Measurements from ENCODE around the gene EHD4.

Gene EHD4

DNA sequence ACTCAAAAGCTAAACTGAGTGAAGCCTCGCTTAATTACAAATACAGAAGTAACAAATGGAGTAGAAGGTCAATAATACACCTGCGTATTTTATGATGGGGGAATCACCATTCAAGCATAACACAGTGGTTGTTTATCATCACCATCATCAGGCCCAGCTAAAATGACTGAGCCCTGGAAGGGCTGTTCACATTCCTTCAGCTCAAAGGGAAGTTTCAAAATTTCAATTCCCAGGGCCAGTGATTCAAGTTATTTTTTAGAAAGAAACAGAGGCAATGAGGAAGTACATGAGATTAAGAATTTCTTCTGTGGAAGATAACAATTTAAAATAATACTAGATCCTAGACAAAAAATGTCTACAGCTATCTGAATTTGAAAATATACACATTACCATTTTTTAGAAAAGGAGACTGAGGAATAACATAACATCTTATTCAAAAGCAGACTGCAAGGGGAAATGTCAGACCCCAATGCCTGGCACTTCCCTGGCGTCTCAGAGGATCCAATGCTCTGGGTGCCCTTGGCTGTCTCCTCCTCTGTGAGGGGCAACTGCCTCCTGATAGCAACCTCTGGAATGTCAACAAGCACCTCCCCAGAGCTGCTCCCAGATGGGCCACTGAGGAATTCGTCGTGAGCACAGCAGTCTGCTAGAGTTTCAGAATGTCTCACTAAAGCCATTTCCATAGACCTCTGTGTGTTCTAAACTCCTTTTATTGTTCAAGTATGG, 22.8 kb downstream of the EHD4 start:
- no peak for TF ChIP-seq CTCF (IDR thresholded peaks at IDR 0.05; ENCODE audit: insufficient read depth, missing control alignments)
- DNase-seq (ENCODE audit: insufficient read length, low spot score) (no peak), FAIRE-seq (no peak)

DNA sequence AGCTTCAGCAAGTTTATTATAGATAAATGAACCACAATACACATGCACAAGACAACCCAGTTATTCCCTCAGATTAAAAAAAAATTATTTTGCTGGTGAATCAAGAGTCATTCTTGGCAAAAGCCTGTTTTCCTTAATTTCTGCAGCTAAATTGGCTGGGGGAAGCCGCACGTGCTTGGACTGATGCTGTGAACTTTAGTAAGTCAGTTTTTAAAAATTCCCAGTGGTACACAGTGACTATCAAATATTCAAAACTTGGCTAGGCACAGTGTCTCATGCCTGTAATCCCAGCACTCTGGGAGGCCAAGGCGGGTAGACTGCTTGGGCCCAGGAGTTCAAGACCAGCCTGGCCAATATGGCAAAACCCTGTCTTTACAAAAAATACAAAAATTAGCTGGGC, 23.9 kb downstream of the EHD4 start:
- FAIRE-seq, result no peak
- no peak for DNase-seq (ENCODE audit: insufficient read length, low spot score)
- no peak for TF ChIP-seq CTCF (IDR thresholded peaks at IDR 0.05; ENCODE audit: insufficient read depth, missing control alignments)

DNA sequence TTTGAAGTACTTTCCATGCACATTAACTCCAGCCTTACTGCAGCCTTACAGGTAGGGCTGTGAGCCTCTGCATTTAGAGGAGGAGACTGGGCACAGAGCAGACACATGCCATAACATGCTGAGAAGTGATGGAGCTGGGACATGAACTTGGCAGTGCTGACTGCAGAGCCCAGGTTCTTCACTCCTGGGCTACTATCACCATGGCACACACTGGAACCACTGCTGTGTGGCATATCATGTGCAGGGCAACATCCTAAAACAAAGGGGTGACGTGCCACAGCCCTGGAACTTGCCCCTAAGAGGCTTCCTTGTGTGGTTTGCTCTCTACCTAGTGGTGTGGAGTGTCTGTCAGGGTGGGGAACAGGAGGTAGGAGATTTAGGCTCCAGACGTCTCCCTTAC, 25.4 kb downstream of the EHD4 start:
- TF ChIP-seq CTCF (IDR thresholded peaks at IDR 0.05; ENCODE audit: insufficient read depth, missing control alignments), result no peak
- FAIRE-seq (no peak), DNase-seq (ENCODE audit: insufficient read length, low spot score) (no peak)

GRCh38 chr15:41945731-41946130, 26.6 kb downstream of the EHD4 start:
- no peak for TF ChIP-seq CTCF (IDR thresholded peaks at IDR 0.05; ENCODE audit: insufficient read depth, missing control alignments)
- DNase-seq (ENCODE audit: insufficient read length, low spot score), result no peak
- no peak for FAIRE-seq

DNA sequence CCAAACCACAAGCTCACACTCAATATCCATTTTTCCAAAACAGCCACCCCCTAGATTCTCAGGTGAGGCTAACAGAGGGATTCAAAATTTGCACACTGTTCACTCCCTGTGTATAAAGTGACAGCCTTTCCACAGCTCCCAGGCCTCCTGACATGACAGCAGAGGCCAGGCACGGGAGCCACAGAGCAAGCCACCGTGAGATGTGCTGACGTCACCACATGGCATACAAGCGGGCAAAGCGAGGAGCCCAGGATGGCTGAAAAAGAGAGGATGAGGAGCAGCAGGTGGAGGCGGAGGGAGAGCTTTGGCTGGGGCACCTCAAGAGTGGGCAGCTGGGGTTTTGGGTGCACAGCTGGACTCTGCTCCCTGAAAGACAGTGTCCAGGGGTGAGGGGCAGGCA, 27.1 kb downstream of the EHD4 start:
- FAIRE-seq (no peak), DNase-seq (ENCODE audit: insufficient read length, low spot score) (no peak)
- no peak for TF ChIP-seq CTCF (IDR thresholded peaks at IDR 0.05; ENCODE audit: insufficient read depth, missing control alignments)

DNA sequence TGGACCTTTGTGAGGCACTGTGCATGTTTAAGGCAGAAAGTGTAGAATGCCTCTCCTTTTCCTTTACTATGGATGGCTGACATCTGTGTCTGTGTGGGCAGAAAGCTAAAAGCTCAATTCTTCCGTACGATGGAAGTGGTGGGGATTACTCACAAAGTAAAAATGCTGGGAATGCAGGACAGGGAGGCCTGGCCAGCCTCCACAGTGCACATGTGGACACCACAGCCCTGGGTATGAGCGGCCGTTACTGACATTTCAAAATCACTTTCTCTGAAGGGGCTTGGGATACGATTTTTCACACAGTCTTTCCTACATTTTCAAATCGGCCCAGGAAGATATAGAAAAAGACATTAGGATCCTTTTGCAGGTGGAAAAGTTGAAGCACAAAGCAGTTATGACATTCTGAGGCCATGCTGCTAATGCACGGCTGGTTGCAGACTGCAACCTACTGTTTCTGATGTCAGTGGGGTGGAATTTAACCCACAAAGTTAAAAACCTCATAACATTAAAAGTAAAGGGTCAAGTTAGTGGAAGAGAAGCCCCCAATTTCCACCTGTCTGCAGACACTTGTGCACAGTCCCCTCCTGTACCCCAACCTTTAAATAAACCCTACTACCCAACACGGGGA, 27.9 kb downstream of the EHD4 start:
- no peak for DNase-seq (ENCODE audit: insufficient read length, low spot score)
- TF ChIP-seq CTCF (IDR thresholded peaks at IDR 0.05; ENCODE audit: insufficient read depth, missing control alignments), result no peak
- FAIRE-seq, result no peak
